ENCODE data around the gene DPP9.

- no peak for TF ChIP-seq CTCF (IDR thresholded peaks at IDR 0.05)
- TF ChIP-seq EZH2 (IDR thresholded peaks at IDR 0.05) = no peak
These were observed 53.7 kb downstream of the DPP9 start, which contains the start of gene MYDGF for GRCh38 chr19:4669723-4670480.

Data from neural progenitor cell (in vitro differentiated cells).